HG03442 (cell line): Measurements from ENCODE around the gene MIEF1.

Experiments used
- ATAC-seq: cut with Tn5 transposase; IDR thresholded peaks from one replicate; pipeline ENCODE4 v1.9.1; 2021; ENCODE audit warnings: mild to moderate bottlenecking, moderate library complexity; ENCODE audit not compliant: unreplicated experiment

Gene MIEF1

GRCh38 chr22:39502109-39502788, at the start of gene MIEF1:
Gene MIEF1 (plus strand): TSS chr22:39502290. CDS start chr22:39511295, 9,005 bp downstream.
- ATAC-seq = peak; percentile 89

- no peak for ATAC-seq
Measured at GRCh38 chr22:39452740-39453040, 49.4 kb upstream of the MIEF1 start.

DNA sequence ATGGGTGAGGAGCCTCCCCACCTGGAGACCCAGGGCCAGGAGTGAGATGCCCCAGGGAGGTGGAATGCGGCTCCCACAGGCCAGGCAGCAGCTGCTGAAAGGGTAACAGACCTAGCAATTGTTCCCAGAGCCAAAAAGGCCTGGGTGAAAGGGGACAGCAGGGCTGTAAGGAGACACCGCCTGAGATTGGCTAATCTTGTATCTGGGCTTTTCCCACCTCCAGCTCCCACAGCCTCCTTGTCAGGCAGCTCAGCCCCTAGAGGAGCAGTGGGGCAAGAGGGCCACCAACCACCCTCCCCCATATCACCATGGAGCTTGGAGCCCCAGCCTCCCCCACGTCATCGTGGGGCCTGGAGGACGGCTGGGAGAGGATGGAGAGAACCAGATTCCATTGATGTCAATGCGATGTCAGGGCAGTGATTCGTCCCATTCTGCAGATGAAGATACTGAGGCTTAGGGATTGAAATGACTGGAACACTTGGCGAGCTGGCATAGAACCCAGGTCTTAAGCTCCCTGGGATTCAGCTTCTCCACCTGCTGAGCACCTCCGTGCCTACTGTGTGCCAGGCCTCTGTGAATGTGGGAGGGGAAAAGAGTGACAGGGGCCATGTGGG, 48.2 kb upstream of the MIEF1 start:
- ATAC-seq = no peak

GRCh38 chr22:39454385-39454871, 47.7 kb upstream of the MIEF1 start:
- ATAC-seq = no peak

- ATAC-seq = no peak
Measured at GRCh38 chr22:39456522-39457197, 45.4 kb upstream of the MIEF1 start, which contains the start of gene MGAT3. Gene MGAT3 (plus strand): TSS chr22:39457012. CDS start chr22:39487348, 30,336 bp downstream.

DNA sequence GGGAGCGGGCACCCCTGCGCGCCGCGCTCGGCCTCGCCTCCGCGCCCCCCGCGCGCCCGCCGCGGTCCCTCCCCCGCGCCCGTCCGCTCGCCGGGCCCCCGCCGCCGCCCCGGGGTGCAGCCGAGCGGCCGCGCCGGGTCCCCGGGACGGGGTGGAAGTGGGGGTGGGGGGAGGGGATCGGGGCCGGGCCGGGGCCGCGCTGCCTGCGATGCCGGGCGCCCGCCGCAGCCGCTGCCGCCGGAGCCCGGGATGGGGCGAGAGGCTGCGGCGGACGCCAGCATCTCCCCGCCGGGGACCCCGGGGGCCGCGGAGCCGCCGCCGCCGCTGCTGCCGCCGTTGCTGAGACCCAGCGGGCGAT, 44.9 kb upstream of the MIEF1 start:
- ATAC-seq = no peak

DNA sequence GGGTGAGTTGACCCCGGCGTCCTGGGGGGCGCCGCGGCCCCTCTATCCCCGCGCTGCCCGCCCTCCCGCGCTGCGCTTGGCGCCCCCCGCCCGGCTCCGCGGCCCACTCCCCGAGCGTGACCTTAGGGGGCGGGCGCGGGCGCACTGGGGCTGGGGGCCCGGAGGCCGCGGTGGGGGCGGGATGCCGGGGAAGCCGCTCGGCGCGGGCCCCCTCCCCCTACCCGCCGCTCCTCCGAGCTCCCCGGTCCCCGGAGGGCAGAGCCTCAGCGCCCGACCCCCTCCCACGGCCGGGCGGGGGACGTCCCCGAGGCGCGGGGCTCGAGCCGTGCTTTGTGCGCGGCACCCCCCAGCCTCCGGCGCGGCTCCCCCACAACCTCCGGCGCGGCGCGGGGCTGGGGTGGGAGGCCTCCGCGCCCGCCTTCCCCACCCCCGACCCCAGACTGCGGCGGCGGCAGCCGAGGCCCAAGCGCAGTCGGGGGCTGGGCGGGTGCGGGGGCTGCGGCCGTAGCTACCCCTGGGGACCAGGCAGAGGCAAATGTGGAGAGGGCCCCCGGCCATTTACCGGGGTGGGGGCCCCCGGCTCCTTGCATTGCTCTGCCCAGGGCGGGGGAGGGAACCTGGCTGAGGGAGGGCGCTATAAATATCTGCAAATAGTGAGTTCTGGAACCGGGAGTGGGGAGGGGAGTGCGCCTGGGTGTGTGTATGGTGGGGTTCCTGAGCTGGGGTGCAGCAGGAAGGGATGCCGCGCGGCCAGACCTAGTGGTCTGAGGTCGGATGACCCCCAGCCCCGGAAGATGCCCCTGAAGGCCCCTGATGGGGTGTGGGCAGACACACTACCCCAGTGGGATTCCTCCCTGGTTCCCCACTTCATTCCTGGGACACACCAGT, 44.3 kb upstream of the MIEF1 start:
- no peak for ATAC-seq

DNA sequence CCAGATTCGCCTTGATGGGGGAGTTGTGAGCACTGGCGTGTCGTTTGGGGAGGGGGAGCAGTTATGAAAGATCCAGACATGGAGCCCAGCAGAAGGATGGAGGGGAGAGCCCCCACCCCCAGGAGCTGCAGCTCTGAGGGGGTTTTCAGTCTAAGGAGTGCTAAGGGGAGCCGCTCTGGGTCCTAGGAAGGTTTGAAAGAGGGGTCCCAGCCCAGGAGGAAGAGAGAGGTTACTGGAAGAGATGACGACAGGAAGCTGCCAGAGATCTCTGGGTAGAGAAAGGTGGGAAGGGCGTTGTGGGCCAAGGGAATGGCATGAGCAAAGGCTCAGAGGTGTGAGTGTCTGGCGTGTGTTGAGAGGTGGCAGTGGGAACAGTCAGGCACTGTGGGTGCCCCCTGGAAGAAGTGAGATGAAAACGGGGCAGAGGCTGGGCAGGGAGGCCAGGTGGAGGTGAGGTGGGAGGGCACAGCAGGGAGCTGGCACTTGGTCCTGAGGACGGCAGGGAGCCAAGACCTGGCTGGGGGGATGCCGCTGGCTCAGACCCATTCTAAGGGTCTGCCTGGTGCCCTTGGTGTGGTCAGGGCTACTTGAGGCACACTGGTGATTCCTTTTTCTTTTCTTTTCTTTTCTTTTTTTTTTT, 43.5 kb upstream of the MIEF1 start:
- no peak for ATAC-seq

DNA sequence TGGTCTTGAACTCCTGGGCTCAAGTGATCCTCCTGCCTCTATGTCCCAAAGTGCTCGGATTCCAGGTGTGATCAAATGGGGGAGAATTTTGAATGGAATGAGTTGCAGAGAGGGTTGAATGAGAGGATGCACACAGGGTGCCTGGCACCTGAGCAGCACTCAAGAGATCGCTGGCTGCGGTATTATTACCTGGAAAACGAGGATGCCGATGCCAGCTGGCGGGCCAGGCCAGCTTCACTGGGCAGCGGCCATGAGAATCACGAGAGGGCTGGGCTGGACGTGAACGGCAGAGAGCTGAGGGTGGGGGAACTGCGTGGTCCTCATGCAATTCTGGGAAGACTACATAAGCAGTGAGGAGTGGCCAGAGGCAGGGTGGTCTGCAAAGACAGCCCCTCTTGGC, 42.4 kb upstream of the MIEF1 start:
- ATAC-seq = no peak

- no peak for ATAC-seq
Measured at GRCh38 chr22:39462443-39463221, 39.5 kb upstream of the MIEF1 start.

GRCh38 chr22:39463277-39463676, 38.8 kb upstream of the MIEF1 start:
- ATAC-seq = no peak

DNA sequence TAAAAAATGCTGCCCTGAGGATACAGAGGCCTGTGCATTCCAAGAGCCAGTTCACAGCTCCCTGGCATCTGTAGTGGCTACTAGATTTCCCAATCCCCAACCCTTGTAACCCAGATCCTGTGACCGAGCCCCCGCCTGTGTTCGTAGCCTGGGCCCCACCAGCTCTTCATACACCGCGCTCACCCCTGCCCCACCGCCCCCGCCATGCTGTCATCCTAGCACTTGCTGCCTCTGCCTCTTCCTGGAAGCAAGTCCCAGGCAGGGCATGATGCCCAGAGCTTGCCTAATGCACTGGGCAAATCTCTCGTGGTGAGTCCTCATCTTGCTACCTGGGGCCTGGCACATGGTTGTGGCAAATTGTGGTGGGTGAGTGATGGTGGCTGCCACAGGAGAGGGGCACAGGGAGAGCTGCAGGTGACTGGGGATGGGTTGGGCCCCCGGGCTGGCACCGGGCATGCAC, 38.1 kb upstream of the MIEF1 start:
- no peak for ATAC-seq

- no peak for ATAC-seq
Measured at GRCh38 chr22:39466228-39467006, 35.7 kb upstream of the MIEF1 start.

DNA sequence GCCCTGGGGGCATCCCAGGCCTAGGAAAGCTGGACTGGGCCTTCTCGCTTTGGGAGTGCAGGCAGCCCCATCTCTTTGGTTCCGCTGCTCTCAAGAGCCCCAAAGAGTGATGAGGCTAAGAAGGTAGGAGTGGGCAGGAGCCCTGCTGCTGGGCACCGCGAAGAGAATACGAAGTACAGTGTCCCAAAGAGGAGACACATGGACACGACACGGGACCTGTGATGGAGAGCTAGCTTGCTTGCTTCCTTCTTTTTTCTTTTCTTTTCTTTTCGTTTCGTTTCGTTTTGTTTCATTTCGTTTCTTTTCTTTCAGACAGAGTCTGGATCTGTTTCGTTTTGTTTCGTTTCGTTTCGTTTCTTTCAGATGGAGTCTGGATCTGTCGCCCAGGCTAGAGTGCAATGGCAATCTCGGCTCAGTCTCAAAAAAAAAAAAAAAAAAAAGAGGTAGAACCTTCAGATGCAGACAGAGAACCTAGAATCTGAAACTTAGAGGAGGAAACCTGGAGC, 34.6 kb upstream of the MIEF1 start:
- ATAC-seq = no peak

DNA sequence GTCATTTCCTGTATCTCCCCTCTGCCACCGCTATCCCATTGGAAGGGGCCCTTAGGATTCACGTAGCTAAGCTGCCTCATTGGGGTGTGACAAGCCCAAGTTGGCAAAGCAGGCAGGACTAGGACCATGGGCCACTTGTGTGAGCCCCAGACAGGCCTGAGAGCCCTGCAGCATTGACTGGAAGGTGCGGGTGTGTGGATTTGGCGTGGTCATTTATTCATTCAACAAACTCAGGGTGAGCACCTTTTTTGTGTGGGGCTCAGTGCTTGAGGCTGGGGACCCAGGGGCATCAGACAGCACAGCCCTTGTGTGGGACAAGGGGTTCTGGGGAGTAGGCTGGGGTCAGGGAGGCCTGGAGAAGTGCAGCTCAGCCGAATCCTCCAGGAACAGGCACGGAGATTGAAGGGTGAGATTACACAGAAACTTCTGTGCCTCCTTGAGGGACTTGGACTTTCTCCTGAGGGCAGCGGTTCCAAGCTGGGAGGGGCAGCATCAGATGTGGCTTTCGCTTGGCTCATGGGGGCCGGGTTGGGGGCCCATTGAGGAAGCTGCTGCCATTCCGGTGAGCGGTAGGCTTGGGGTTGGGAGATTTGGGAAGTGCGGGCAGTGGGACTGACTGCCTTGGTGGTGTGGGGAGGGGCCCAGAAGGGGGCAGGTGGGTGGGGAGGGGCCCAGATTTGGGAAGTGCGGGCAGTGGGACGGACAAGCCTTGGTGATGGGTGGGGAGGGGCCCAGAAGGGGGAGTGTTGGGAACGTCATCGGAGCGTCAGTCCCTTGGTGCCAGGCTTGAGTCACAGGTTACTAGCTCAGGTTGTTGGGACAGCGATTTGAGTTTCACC, 33.4 kb upstream of the MIEF1 start:
- no peak for ATAC-seq

DNA sequence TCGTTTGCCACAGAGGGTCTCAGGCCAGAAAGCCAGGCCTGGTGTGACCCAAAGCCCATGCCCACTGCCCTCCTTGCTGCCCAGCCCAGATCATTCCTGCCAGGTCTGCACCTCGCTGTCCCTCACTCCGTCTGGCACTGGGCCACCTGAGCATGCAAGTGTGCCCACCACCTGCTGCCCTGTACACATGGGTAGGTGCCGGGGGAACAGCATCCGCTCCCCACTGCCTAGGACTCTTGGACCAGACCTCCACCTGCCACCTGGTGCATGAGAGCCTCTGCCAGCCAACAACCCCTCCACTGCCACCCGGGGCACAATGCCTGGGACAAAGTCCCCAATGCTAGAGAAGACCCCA, 32.8 kb upstream of the MIEF1 start:
- ATAC-seq = no peak

GRCh38 chr22:39469681-39470450, 32.2 kb upstream of the MIEF1 start:
- no peak for ATAC-seq
